Neural crest cell (in vitro differentiated cells): ENCODE measurements around the gene SNX9. TPM values are rescaled to one million over a fixed set of nuclear protein-coding genes. Genes with fewer than 3 reads are reported as not detected.

Experiments used
- DNase-seq: peaks from one replicate; pipeline ENCODE4 v3.0.0; 2021; ENCODE audit warnings: low read depth, mixed read lengths, low spot score
- H3K27ac Mint-ChIP-seq: one replicate; pipeline ENCODE4 v1.8.0; 2021; ENCODE audit warnings: mild to moderate bottlenecking, mixed read lengths; ENCODE audit not compliant: unreplicated experiment
- H3K27me3 Mint-ChIP-seq: 2 replicates; pipeline ENCODE4 v1.8.0; 2021; ENCODE audit warnings: low read depth, mild to moderate bottlenecking, mixed read lengths
- H3K36me3 Mint-ChIP-seq: 2 replicates; pipeline ENCODE4 v1.8.0; 2021; ENCODE audit warnings: low read depth, mild to moderate bottlenecking, mixed read lengths
- H3K4me1 Mint-ChIP-seq: 2 replicates; pipeline ENCODE4 v1.8.0; 2021; ENCODE audit warnings: mixed read lengths
- H3K4me3 Mint-ChIP-seq: one replicate; pipeline ENCODE4 v1.8.0; 2021; ENCODE audit warnings: mild to moderate bottlenecking, mixed read lengths
- H3K9me3 Mint-ChIP-seq: 2 replicates; pipeline ENCODE4 v1.8.0; 2021; ENCODE audit warnings: mixed read lengths
- total RNA-seq: library from RNA; stranded (reverse); gene quantifications from 2 replicates; pipeline ENCODE4 v1.2.1, GENCODE V29; 2021
- TF ChIP-seq, protein P1 (sequence below): fragments of 200-600 bp; sonication (generic); conservative IDR thresholded peaks from 2 replicates; pipeline ENCODE4 v1.5.0; 2021; ENCODE audit warnings: antibody characterized with exemption, mild to moderate bottlenecking

SNX9 gene
- total RNA-seq, 1 donor from 2014 or later: 18.1 TPM

DNA sequence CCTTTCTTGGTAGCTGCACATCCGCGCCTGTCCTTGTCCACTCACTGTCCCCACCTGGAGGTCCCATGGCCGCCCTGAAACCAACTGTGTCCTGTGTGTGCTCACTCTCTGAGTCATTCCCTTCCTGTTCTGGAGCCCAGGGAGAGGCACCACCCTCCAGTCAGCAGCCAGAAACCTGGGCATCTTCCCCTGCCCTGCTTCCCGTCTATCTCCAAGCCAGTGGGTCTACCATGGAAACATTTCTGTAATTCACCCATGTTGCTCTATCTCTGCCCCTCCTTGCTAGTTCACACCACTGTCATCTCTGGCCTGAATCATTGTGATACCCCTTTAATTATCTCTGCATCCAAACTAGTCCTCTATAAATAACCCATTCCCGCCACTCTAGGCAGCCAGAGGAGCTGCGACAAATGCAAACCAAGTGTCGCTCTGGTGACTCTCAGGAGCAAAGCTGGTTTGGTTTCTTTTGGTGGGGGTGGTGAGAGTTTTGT, 129.9 kb downstream of the SNX9 start:
- no peak overlapping the region for H3K4me3 Mint-ChIP-seq
- peaks cover 17% of the 10 kb centered on the region for H3K9me3 Mint-ChIP-seq
- peaks cover 19% of the 10 kb centered on the region for H3K36me3 Mint-ChIP-seq
- peaks cover 6% of the 10 kb centered on the region for H3K27me3 Mint-ChIP-seq
- no peak overlapping the region for H3K27ac Mint-ChIP-seq
- no peaks in the 10 kb centered on the region for H3K4me1 Mint-ChIP-seq
- TF ChIP-seq, protein P1, sequence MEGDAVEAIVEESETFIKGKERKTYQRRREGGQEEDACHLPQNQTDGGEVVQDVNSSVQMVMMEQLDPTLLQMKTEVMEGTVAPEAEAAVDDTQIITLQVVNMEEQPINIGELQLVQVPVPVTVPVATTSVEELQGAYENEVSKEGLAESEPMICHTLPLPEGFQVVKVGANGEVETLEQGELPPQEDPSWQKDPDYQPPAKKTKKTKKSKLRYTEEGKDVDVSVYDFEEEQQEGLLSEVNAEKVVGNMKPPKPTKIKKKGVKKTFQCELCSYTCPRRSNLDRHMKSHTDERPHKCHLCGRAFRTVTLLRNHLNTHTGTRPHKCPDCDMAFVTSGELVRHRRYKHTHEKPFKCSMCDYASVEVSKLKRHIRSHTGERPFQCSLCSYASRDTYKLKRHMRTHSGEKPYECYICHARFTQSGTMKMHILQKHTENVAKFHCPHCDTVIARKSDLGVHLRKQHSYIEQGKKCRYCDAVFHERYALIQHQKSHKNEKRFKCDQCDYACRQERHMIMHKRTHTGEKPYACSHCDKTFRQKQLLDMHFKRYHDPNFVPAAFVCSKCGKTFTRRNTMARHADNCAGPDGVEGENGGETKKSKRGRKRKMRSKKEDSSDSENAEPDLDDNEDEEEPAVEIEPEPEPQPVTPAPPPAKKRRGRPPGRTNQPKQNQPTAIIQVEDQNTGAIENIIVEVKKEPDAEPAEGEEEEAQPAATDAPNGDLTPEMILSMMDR: no peak
- no peak for DNase-seq

DNA sequence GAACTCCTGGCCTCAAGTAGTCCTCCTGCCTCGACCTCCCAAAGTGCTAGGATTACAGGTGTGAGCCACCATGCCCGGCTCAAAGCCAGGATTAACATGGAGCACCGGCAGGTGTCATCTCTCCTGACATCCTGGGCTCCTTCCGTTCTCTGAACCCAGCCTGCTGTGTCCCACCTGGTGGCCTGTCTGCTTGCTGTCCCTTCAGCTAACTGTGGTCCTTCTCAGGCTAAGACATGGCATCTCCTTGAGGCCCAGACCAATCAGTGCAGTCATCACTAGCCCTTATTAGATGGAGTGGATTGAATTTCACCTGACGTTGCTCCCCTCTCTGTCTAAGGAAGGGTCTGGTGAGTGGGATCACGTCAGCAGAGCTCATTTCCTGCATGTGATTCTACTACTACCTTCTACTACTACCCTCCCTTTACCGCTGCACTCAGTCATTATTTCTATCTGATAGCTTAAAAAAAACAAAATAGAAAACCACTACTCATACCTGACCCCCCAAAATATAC, 130.6 kb downstream of the SNX9 start:
- H3K4me1 Mint-ChIP-seq: no peaks in the 10 kb centered on the region
- H3K4me3 Mint-ChIP-seq: no peak overlapping the region
- peaks cover 6% of the 10 kb centered on the region for H3K27me3 Mint-ChIP-seq

DNA sequence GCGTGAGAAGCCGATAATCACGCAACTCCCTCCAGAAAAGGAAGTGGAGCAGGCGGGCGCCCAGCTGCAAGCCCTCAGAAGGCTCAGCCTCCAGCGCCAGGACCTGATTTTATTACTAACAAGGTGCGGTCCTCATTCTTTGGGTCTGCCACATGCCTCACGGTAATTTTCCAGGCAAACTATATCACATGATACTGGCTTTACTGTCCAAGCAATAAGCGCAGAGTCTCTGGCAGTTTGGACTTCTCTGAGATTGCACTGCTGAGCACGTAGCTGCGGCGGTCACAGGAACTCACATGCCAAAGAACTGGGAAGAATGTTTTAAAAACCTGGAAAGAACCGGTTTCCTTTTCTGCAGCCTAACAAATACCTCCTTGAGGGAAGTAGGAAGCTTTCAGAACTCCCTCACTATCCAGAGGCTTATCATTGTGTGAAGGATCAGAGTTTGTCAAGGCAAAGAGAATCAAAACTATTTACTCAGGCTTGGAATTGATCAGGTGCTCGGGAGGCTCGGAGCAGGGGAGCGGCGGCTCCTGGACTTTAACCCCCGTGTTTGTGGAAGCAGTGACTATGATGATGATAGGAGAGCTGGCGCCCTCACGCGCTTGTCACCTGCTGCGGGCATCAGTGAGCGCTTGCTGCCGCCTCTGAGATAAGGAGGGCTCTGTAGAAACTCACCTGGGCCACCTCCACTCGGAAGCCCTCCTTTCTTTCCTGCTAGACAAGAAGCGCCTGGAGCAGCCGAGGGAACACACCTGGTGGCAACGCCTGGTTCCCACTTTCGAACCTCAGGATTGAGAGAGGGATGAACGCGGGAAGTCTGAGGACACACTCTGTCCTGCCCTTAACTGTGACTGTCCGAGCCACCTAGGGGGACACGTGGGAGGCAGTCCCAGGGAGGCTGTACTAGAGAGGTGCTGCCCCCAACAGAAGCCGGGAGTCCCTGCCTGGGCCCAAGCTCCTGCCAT, 131.4 kb downstream of the SNX9 start:
- TF ChIP-seq, protein P1: no peak
- H3K4me3 Mint-ChIP-seq: no peak overlapping the region
- no peak for DNase-seq
- H3K27me3 Mint-ChIP-seq: peaks cover 6% of the 10 kb centered on the region
- peaks cover 12% of the 10 kb centered on the region for H3K36me3 Mint-ChIP-seq
- H3K4me1 Mint-ChIP-seq: no peaks in the 10 kb centered on the region
- H3K27ac Mint-ChIP-seq: no peak overlapping the region
- H3K9me3 Mint-ChIP-seq: peaks cover 15% of the 10 kb centered on the region

More for the DNA sequence above, 130.6 kb downstream of the SNX9 start:
- no peak overlapping the region for H3K27ac Mint-ChIP-seq
- H3K36me3 Mint-ChIP-seq: peaks cover 16% of the 10 kb centered on the region
- TF ChIP-seq, protein P1: no peak
- no peak for DNase-seq
- peaks cover 18% of the 10 kb centered on the region for H3K9me3 Mint-ChIP-seq

DNA sequence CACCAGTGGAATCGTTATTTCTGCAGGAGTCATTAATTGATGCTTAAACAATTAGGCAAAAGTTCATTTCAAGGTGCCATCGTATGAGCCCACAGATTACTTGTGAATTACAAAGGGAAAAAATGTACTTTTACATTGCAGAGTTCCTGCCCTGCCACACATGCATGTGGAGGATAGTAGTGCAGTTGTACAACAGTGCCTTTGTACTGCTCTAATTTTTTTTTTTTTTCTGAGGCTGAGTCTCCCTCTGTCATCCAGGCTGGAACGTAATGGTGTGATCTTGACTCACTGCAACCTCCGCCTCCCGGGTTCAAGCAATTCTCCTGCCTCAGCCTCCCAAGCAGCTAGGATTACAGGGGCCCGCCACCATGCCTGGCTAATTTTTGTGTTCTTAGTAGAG, 132.6 kb downstream of the SNX9 start:
- no peak overlapping the region for H3K27ac Mint-ChIP-seq
- H3K36me3 Mint-ChIP-seq: peaks cover 16% of the 10 kb centered on the region
- DNase-seq: no peak
- no peaks in the 10 kb centered on the region for H3K4me1 Mint-ChIP-seq
- TF ChIP-seq, protein P1: no peak
- no peak overlapping the region for H3K4me3 Mint-ChIP-seq
- peaks cover 16% of the 10 kb centered on the region for H3K9me3 Mint-ChIP-seq
- peaks cover 6% of the 10 kb centered on the region for H3K27me3 Mint-ChIP-seq

DNA sequence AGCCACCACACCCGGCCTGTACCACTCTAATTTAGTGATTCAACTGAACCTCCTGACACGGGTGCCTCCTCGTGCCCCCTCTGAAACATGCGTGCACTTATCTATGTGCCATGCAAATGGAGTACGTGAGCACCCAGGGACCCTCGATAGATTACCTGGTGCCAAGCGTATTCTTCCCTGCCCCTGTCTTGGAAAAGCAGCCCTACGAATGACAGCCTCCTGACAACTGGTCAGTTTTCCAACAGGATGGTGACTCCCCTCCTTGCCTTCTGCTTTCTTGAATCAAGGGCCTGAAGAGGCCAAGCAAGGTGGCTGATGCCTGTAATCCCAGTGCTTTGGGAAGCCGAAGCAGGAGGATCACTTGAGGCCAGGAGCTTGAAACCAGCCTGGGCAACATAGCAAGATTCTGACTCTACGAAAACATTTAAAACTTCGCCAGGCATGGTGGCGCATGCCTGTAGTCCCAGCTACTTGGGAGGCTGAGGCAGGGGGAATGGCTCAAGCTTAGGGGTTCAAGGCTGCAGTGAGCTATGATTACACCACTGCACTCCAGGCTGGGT, 133.2 kb downstream of the SNX9 start:
- Mint-ChIP-seq H3K27me3 (peaks cover 4% of the 10 kb centered on the region), H3K4me1 (no peaks in the 10 kb centered on the region), H3K27ac (no peak overlapping the region), H3K4me3 (no peak overlapping the region), H3K9me3 (peaks cover 11% of the 10 kb centered on the region), H3K36me3 (peaks cover 17% of the 10 kb centered on the region)
- TF ChIP-seq, protein P1: no peak
- no peak for DNase-seq
